NT2/D1 (cell line): ENCODE data around the gene PLVAP.
A peak's percentile ranks its signal among the peaks of the same experiment; 100 is the strongest.

ENCODE experiments used
- DNase-seq: peaks from one replicate; pipeline ENCODE4 v3.0.0-alpha.2; 2011; ENCODE audit warnings: low read depth, low spot score
- H3K27me3 ChIP-seq: 2 replicates; pipeline ENCODE4 v1.6.0; 2011; ENCODE audit warnings: mild to moderate bottlenecking; ENCODE audit not compliant: insufficient read length, insufficient read depth
- H3K36me3 ChIP-seq: 2 replicates; pipeline ENCODE4 v1.6.1; 2011; ENCODE audit warnings: mild to moderate bottlenecking, low read length, mixed read lengths; ENCODE audit not compliant: insufficient read depth, insufficient read length
- H3K4me1 ChIP-seq: 2 replicates; pipeline ENCODE4 v1.5.1; 2011; ENCODE audit not compliant: insufficient read depth, insufficient read length
- H3K4me3 ChIP-seq: 2 replicates; pipeline ENCODE4 v1.5.1; 2011; ENCODE audit warnings: low read depth; ENCODE audit not compliant: insufficient read length
- H3K9ac ChIP-seq: 2 replicates; pipeline ENCODE4 v1.6.0; 2011; ENCODE audit warnings: low read depth; ENCODE audit not compliant: insufficient read length
- H3K9me3 ChIP-seq: 2 replicates; pipeline ENCODE4 v1.5.1; 2011; ENCODE audit warnings: mild to moderate bottlenecking, low read length; ENCODE audit not compliant: insufficient read depth
- SUZ12 ChIP-seq: IDR thresholded peaks from 2 replicates; pipeline ENCODE4 v1.6.1; 2011; ENCODE audit not compliant: insufficient read length, insufficient read depth; ENCODE audit errors: extremely low read depth
- YY1 ChIP-seq: IDR thresholded peaks from 2 replicates; pipeline ENCODE4 v1.6.1; 2011; ENCODE audit not compliant: insufficient read length, insufficient read depth
- ZNF274 ChIP-seq: IDR thresholded peaks from 2 replicates; pipeline ENCODE4 v1.6.1; 2011; ENCODE audit warnings: mild to moderate bottlenecking, low read depth, low read length

Gene PLVAP

GRCh38 chr19:17353386-17353785, 23.8 kb downstream of the PLVAP start:
- Histone ChIP-seq H3K36me3 (no peaks in the 10 kb centered on the region), H3K4me3 (no peak overlapping the region), H3K27me3 (no peaks in the 10 kb centered on the region), H3K4me1 (no peaks in the 10 kb centered on the region), H3K9me3 (no peaks in the 10 kb centered on the region), H3K9ac (no peak overlapping the region)
- TF ChIP-seq YY1 (no peak), ZNF274 (no peak), SUZ12 (no peak)
- no peak for DNase-seq

- Histone ChIP-seq H3K27me3 (no peaks in the 10 kb centered on the region), H3K4me1 (peaks cover 3% of the 10 kb centered on the region), H3K36me3 (no peaks in the 10 kb centered on the region), H3K9me3 (no peaks in the 10 kb centered on the region), H3K9ac (no peak overlapping the region), H3K4me3 (no peak overlapping the region)
- TF ChIP-seq YY1 (no peak), SUZ12 (no peak), ZNF274 (no peak)
- DNase-seq: no peak
Measured at GRCh38 chr19:17352608-17353280, 24.4 kb downstream of the PLVAP start.

GRCh38 chr19:17351815-17352435, 25.2 kb downstream of the PLVAP start:
- Histone ChIP-seq H3K4me1 (peaks cover 3% of the 10 kb centered on the region), H3K36me3 (no peaks in the 10 kb centered on the region), H3K4me3 (no peak overlapping the region), H3K9ac (no peak overlapping the region), H3K27me3 (no peaks in the 10 kb centered on the region), H3K9me3 (no peaks in the 10 kb centered on the region)
- TF ChIP-seq SUZ12: no peak
- no peak for TF ChIP-seq YY1
- no peak for TF ChIP-seq ZNF274
- DNase-seq: no peak

GRCh38 chr19:17348700-17349099, 28.4 kb downstream of the PLVAP start:
- Histone ChIP-seq H3K4me3 (peak overlapping the region; percentile 1), H3K36me3 (peaks cover 6% of the 10 kb centered on the region), H3K9ac (peak overlapping the region; percentile 34), H3K9me3 (no peaks in the 10 kb centered on the region), H3K4me1 (peaks cover 3% of the 10 kb centered on the region), H3K27me3 (no peaks in the 10 kb centered on the region)
- no peak for DNase-seq
- no peak for TF ChIP-seq SUZ12
- no peak for TF ChIP-seq YY1
- TF ChIP-seq ZNF274: no peak

GRCh38 chr19:17347877-17348276, 29.3 kb downstream of the PLVAP start:
- Histone ChIP-seq H3K4me1 (peaks cover 3% of the 10 kb centered on the region), H3K4me3 (no peak overlapping the region), H3K27me3 (no peaks in the 10 kb centered on the region), H3K36me3 (peaks cover 9% of the 10 kb centered on the region), H3K9ac (no peak overlapping the region), H3K9me3 (no peaks in the 10 kb centered on the region)
- no peak for DNase-seq
- no peak for TF ChIP-seq YY1
- TF ChIP-seq SUZ12: no peak

GRCh38 chr19:17347361-17347760, 29.8 kb downstream of the PLVAP start:
- Histone ChIP-seq H3K9me3 (no peaks in the 10 kb centered on the region), H3K4me1 (peaks cover 3% of the 10 kb centered on the region), H3K36me3 (peaks cover 13% of the 10 kb centered on the region), H3K27me3 (no peaks in the 10 kb centered on the region), H3K9ac (no peak overlapping the region), H3K4me3 (no peak overlapping the region)
- no peak for DNase-seq
- TF ChIP-seq ZNF274: no peak
- TF ChIP-seq YY1: no peak
- TF ChIP-seq SUZ12: no peak

GRCh38 chr19:17346109-17346671, 31.0 kb downstream of the PLVAP start:
- no peak overlapping the region for H3K4me3 ChIP-seq
- peaks cover 8% of the 10 kb centered on the region for H3K4me1 ChIP-seq
- no peak for DNase-seq
- no peak overlapping the region for H3K9ac ChIP-seq
- H3K9me3 ChIP-seq: no peaks in the 10 kb centered on the region
- H3K27me3 ChIP-seq: no peaks in the 10 kb centered on the region
- peaks cover 22% of the 10 kb centered on the region for H3K36me3 ChIP-seq
- TF ChIP-seq SUZ12 (no peak), YY1 (no peak), ZNF274 (no peak)
